ENCODE results near the gene CHST13. TPM values are rescaled to one million over a fixed set of nuclear protein-coding genes. Genes with fewer than 3 reads are reported as not detected.
A peak's percentile ranks its signal among the peaks of the same experiment; 100 is the strongest.

CHST13 gene
- total RNA-seq, 3 donors from 2014 or later (not counting 1 experiment from before 2014, with no cell fraction given), result 0.19 to 0.20 TPM; not detected in 1

DNA sequence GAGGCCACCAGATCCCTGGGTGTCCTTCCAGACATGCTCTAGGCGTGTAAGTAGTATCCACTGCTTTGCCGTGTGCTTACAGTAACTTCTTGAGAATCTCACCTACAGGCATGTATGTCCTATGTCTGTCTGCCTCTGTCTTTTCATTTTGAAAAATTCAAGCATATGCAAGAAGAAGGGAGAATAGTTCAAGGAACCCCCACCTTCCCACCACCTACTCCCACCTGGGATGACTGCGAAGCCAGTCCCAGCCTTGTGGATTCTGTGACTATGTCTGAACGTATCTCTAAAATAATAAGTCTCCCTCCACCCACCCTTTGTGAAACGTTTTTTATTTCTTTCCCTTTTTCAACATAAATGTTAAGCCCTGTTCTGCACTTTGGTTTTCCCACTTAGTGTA, 15.0 kb downstream of the CHST13 start:
- intact Hi-C loops (cut with micrococcal nuclease), result no loop called here
- Histone ChIP-seq H3K9me3 (ENCODE audit: control insufficient read depth, insufficient read depth, low read length) (no peaks in the 10 kb centered on the region), H3K4me1 (ENCODE audit: control insufficient read depth, insufficient read depth, low read length) (no peaks in the 10 kb centered on the region), H3K36me3 (ENCODE audit: control insufficient read depth, insufficient read depth, low read length) (no peaks in the 10 kb centered on the region), H3K4me3 (ENCODE audit: low read length) (no peak overlapping the region), H3K27me3 (ENCODE audit: control insufficient read depth, insufficient read depth, low read length) (no peaks in the 10 kb centered on the region), H3K27ac (ENCODE audit: low read length) (no peak overlapping the region)
- Mint-ChIP-seq H3K27ac (peak overlapping the region in 1 of 2 donors; percentile 15), H3K27me3 (ENCODE audit: low read depth in 2 of 2) (peaks cover 12 to 16% of the 10 kb centered on the region in 2 donors), H3K36me3 (no peaks in the 10 kb centered on the region), H3K9me3 (no peaks in the 10 kb centered on the region), H3K4me1 (peaks cover 9 to 21% of the 10 kb centered on the region in 2 donors), H3K4me3 (no peak overlapping the region)
- TF ChIP-seq CTCF (IDR thresholded peaks at IDR 0.05), result no peak
- no peak for ATAC-seq
- no peak for DNase-seq
- WGBS (ENCODE audit: insufficient coverage), result 57% methylated on average over 4 of the region's 5 CpGs

DNA sequence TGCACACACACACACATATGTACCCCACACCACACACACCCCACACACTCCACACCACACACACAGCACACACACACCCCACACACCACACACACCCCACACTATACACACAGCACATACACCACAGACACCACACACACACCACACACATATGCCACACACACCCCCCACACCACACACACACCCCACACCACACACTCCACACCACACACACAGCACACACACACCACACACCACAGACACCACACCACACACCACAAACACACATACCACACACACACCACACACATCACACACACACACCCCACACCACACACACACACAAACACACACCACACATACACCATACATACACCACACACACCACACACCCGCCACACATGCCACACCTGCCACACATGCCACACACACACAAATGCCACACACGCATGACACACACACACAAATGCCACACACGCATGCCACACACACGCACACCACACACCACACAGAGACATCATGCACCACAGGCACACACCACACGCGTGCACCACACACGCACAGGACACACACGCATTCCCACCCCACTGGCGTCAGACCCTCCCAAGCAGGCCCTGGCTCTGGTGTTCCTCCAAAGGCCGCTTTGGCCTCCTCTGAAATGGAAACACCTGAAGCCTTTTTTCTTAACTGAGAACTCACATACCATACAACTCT, 15.7 kb downstream of the CHST13 start:
- intact Hi-C loops (cut with micrococcal nuclease), result no loop called here
- H3K4me3 ChIP-seq (ENCODE audit: low read length), result no peak overlapping the region
- no peak for TF ChIP-seq CTCF (IDR thresholded peaks at IDR 0.05)
- H3K36me3 ChIP-seq (ENCODE audit: control insufficient read depth, insufficient read depth, low read length), result no peaks in the 10 kb centered on the region
- no peak for DNase-seq
- ATAC-seq, result no peak
- Mint-ChIP-seq H3K4me3 (no peak overlapping the region), H3K27ac (peak overlapping the region; percentile 15 to 39), H3K9me3 (no peaks in the 10 kb centered on the region), H3K27me3 (ENCODE audit: low read depth in 2 of 2) (peaks cover 7 to 9% of the 10 kb centered on the region in 2 donors), H3K36me3 (no peaks in the 10 kb centered on the region), H3K4me1 (peaks cover 9 to 21% of the 10 kb centered on the region in 2 donors)
- H3K27me3 ChIP-seq (ENCODE audit: control insufficient read depth, insufficient read depth, low read length), result no peaks in the 10 kb centered on the region
- H3K4me1 ChIP-seq (ENCODE audit: control insufficient read depth, insufficient read depth, low read length), result no peaks in the 10 kb centered on the region
- no peaks in the 10 kb centered on the region for H3K9me3 ChIP-seq (ENCODE audit: control insufficient read depth, insufficient read depth, low read length)
- no peak overlapping the region for H3K27ac ChIP-seq (ENCODE audit: low read length)
- 91% methylated on average over 10 of the region's 10 CpGs for WGBS (ENCODE audit: insufficient coverage)

DNA sequence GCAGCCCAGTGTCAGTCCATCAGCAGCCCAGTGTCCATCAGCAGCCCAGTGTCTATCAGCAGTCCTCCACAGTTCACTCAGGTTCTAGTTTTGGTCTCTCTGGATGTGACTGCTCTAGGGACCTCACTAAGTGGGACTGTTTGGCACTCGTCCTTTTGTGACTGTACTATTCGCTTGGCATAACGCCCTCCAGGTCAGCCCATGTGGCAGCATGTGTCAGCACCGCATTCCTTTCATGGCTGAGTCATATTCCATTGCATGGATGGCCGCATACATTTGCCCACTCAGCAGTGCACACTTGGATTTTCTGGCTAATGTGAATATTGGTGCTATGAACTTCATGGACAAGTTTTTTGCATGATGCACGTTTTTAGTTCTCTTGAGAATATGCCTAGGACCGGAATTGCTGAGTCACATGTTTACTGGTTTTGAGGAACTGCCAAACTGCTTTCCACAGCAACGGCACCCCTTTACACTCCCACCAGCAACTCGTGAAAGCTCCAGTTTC, 16.4 kb downstream of the CHST13 start:
- no peak for DNase-seq
- no peaks in the 10 kb centered on the region for H3K9me3 Mint-ChIP-seq
- no peak overlapping the region for H3K4me3 Mint-ChIP-seq
- Histone ChIP-seq H3K4me3 (ENCODE audit: low read length) (no peak overlapping the region), H3K36me3 (ENCODE audit: control insufficient read depth, insufficient read depth, low read length) (no peaks in the 10 kb centered on the region), H3K27me3 (ENCODE audit: control insufficient read depth, insufficient read depth, low read length) (no peaks in the 10 kb centered on the region), H3K9me3 (ENCODE audit: control insufficient read depth, insufficient read depth, low read length) (no peaks in the 10 kb centered on the region), H3K27ac (ENCODE audit: low read length) (no peak overlapping the region), H3K4me1 (ENCODE audit: control insufficient read depth, insufficient read depth, low read length) (no peaks in the 10 kb centered on the region)
- peaks cover 9 to 21% of the 10 kb centered on the region in 2 donors for H3K4me1 Mint-ChIP-seq
- no peaks in the 10 kb centered on the region for H3K36me3 Mint-ChIP-seq
- no peak for ATAC-seq
- no peak for TF ChIP-seq CTCF (IDR thresholded peaks at IDR 0.05)
- H3K27ac Mint-ChIP-seq, result peak overlapping the region; percentile 15 to 39
- intact Hi-C loops (cut with micrococcal nuclease), result no loop called here
- WGBS (ENCODE audit: insufficient coverage), result 34% methylated on average over 8 of the region's 9 CpGs
- peaks cover 2 to 7% of the 10 kb centered on the region in 2 donors for H3K27me3 Mint-ChIP-seq (ENCODE audit: low read depth in 2 of 2)

Measured in natural killer cell (primary cell).